GM12878 (cell line): Measurements from ENCODE around the gene MIPOL1.

ENCODE experiments used
- EP300 ChIP-seq, 2 experiments: fragments of 150-350 bp in 1 of 2; IDR thresholded peaks; 2 replicates each; pipeline ENCODE4 v1.6.1; 2011 to 2012; ENCODE audit warnings: low read depth in 2 of 2, low read length in 2 of 2, borderline replicate concordance in 1 of 2, improper control_type of control experiment in 1 of 2, inconsistent platforms in 1 of 2; ENCODE audit not compliant: control insufficient read depth in 1 of 2
- HCFC1 ChIP-seq: fragments of 150-350 bp; IDR thresholded peaks from 2 replicates; pipeline ENCODE4 v1.6.1; 2014; ENCODE audit warnings: low read length
- KDM1A ChIP-seq: fragments of 200-600 bp; sonication (generic); IDR thresholded peaks from 2 replicates; pipeline ENCODE4 v1.6.1; 2016; ENCODE audit warnings: borderline replicate concordance
- MTA3 ChIP-seq: IDR thresholded peaks from 2 replicates; pipeline ENCODE4 v1.6.1; 2012; ENCODE audit warnings: low read length, inconsistent platforms, borderline replicate concordance
- PAX8 ChIP-seq: fragments of 450-650 bp; IDR thresholded peaks from 2 replicates; pipeline ENCODE4 v1.6.1; 2017; ENCODE audit warnings: mild to moderate bottlenecking, moderate library complexity
- POLR2AphosphoS5 ChIP-seq: IDR thresholded peaks from 2 replicates; pipeline ENCODE4 v1.6.1; 2011; ENCODE audit warnings: mild to moderate bottlenecking, low read length, inconsistent platforms
- RCOR1 ChIP-seq: conservative IDR thresholded peaks from 2 replicates; pipeline ENCODE4 v1.6.1; 2012; ENCODE audit warnings: low read depth, low read length, improper control_type of control experiment
- RELA ChIP-seq: fragments of 450-650 bp; IDR thresholded peaks from 2 replicates; pipeline ENCODE4 v1.8.0; 2014; ENCODE audit warnings: borderline replicate concordance; ENCODE audit not compliant: partially characterized antibody
- SPI1 ChIP-seq: IDR thresholded peaks from 2 replicates; pipeline ENCODE4 v1.6.1; 2011; ENCODE audit warnings: low read depth, mild to moderate bottlenecking, low read length, moderate library complexity, borderline replicate concordance; ENCODE audit not compliant: insufficient read depth
- TCF12 ChIP-seq: IDR thresholded peaks from 2 replicates; pipeline ENCODE4 v1.6.1; 2011; ENCODE audit warnings: low read depth, mild to moderate bottlenecking, low read length
- ZNF274 ChIP-seq: IDR thresholded peaks from one replicate; pipeline ENCODE4 v1.8.0; 2011; ENCODE audit not compliant: insufficient read length, insufficient read depth
- TF ChIP-seq, protein P1 (sequence below), 3 experiments: IDR thresholded peaks in 2 of 3; conservative IDR thresholded peaks in 1 of 3; 2 replicates each; pipeline ENCODE4 v1.5.1; 2011; ENCODE audit warnings: low read depth in 3 of 3, low read length in 3 of 3, mild to moderate bottlenecking in 3 of 3, control low read depth in 2 of 3, moderate library complexity in 2 of 3, inconsistent platforms in 1 of 3, mixed read lengths in 1 of 3; ENCODE audit not compliant: control insufficient read depth in 2 of 3, insufficient read depth in 1 of 3; ENCODE audit errors: extremely low read depth in 1 of 3
- TF ChIP-seq, protein P2 (sequence below): IDR thresholded peaks from 2 replicates; pipeline ENCODE4 v1.6.1; 2011; ENCODE audit warnings: mild to moderate bottlenecking, low read depth, low read length, moderate library complexity; ENCODE audit not compliant: insufficient replicate concordance
- TF ChIP-seq, protein P3 (sequence below): fragments of 150-350 bp; IDR thresholded peaks from 2 replicates; pipeline ENCODE4 v1.6.1; 2016; ENCODE audit warnings: low read depth, low read length

DNA sequence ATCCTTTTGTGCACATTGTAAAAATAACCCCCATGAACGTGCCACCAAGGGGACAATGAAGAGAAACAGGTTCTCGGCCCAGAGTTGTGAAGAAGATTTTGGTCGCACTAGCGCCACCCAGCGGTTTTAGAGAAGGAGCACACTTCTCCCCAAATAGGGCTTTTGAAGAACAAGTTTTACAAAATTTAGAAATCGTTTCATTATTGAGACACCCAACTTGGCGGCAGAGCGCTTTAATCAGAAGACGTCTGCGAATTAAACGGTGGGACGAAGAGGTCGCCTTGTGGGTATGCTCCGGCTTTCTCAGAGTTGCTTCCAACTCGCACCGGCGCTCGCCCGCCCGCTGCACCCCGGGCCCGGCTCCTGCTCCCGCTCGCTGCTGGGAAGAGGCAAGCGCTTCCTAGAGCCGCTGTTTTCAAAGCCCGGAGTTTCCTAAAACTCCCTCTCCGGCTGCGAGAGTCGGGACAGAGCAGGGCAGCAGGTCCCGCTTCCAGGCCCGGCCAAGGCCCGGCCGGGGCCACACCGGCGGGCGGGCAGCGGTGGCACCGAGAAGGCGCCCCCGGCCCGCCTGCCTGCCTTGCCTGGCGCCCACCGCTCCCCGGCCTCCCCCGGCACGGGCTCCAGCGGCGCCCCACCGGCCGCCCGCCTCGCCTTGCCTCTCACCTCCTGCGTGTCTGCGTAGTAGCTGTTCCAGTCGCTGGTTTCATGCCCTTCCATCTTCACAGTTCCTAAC, 396.7 kb downstream of the MIPOL1 start:
- no peak for TF ChIP-seq POLR2AphosphoS5
- no peak for TF ChIP-seq KDM1A
- TF ChIP-seq EP300 (IDR thresholded peaks at IDR 0.05; ENCODE audit: borderline replicate concordance in 1 of 2, control insufficient read depth in 1 of 2, low read depth in 2 of 2, low read length in 2 of 2): no peak
- no peak for TF ChIP-seq RELA
- TF ChIP-seq, protein P1, sequence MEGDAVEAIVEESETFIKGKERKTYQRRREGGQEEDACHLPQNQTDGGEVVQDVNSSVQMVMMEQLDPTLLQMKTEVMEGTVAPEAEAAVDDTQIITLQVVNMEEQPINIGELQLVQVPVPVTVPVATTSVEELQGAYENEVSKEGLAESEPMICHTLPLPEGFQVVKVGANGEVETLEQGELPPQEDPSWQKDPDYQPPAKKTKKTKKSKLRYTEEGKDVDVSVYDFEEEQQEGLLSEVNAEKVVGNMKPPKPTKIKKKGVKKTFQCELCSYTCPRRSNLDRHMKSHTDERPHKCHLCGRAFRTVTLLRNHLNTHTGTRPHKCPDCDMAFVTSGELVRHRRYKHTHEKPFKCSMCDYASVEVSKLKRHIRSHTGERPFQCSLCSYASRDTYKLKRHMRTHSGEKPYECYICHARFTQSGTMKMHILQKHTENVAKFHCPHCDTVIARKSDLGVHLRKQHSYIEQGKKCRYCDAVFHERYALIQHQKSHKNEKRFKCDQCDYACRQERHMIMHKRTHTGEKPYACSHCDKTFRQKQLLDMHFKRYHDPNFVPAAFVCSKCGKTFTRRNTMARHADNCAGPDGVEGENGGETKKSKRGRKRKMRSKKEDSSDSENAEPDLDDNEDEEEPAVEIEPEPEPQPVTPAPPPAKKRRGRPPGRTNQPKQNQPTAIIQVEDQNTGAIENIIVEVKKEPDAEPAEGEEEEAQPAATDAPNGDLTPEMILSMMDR (IDR thresholded peaks at IDR 0.05 in 2 of 3, conservative IDR thresholded peaks at IDR 0.05 in 1 of 3; ENCODE audit: control insufficient read depth in 2 of 3, extremely low read depth in 1 of 3, insufficient read depth in 1 of 3, low read depth in 3 of 3, low read length in 3 of 3): peak in 2 of 3 experiments; percentile 15 to 26; a peak in 2 of 6 replicates
- TF ChIP-seq ZNF274: no peak
- no peak for TF ChIP-seq PAX8
- TF ChIP-seq, protein P2, sequence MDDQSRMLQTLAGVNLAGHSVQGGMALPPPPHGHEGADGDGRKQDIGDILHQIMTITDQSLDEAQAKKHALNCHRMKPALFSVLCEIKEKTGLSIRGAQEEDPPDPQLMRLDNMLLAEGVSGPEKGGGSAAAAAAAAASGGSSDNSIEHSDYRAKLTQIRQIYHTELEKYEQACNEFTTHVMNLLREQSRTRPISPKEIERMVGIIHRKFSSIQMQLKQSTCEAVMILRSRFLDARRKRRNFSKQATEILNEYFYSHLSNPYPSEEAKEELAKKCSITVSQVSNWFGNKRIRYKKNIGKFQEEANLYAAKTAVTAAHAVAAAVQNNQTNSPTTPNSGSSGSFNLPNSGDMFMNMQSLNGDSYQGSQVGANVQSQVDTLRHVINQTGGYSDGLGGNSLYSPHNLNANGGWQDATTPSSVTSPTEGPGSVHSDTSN: no peak
- TF ChIP-seq, protein P3, sequence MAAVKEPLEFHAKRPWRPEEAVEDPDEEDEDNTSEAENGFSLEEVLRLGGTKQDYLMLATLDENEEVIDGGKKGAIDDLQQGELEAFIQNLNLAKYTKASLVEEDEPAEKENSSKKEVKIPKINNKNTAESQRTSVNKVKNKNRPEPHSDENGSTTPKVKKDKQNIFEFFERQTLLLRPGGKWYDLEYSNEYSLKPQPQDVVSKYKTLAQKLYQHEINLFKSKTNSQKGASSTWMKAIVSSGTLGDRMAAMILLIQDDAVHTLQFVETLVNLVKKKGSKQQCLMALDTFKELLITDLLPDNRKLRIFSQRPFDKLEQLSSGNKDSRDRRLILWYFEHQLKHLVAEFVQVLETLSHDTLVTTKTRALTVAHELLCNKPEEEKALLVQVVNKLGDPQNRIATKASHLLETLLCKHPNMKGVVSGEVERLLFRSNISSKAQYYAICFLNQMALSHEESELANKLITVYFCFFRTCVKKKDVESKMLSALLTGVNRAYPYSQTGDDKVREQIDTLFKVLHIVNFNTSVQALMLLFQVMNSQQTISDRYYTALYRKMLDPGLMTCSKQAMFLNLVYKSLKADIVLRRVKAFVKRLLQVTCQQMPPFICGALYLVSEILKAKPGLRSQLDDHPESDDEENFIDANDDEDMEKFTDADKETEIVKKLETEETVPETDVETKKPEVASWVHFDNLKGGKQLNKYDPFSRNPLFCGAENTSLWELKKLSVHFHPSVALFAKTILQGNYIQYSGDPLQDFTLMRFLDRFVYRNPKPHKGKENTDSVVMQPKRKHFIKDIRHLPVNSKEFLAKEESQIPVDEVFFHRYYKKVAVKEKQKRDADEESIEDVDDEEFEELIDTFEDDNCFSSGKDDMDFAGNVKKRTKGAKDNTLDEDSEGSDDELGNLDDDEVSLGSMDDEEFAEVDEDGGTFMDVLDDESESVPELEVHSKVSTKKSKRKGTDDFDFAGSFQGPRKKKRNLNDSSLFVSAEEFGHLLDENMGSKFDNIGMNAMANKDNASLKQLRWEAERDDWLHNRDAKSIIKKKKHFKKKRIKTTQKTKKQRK: no peak
- TF ChIP-seq RCOR1: no peak
- no peak for TF ChIP-seq SPI1
- no peak for TF ChIP-seq MTA3
- no peak for TF ChIP-seq TCF12
- no peak for TF ChIP-seq HCFC1
